Anterior cingulate cortex (tissue), 58 donors: ENCODE data around the gene SPACA6.
A peak's percentile ranks its signal among the peaks of the same experiment; 100 is the strongest.

Experiments
- DNase-seq, 58 donors: peaks; one replicate each; lab custom pipeline; 2025; lab: John Stamatoyannopoulos, UW

The SPACA6 gene

GRCh38 chr19:51688671-51689571 is 4.2 kb upstream of the SPACA6 start:
- DNase-seq = peak; percentile 26 to 97 (median 91)

GRCh38 chr19:51689751-51690453 is 3.2 kb upstream of the SPACA6 start:
- DNase-seq = peak in 42 of 58 donors; percentile 14 to 73 (median 53)

- DNase-seq = peak in 54 of 58 donors; percentile 21 to 84 (median 66)
These were observed 2.6 kb upstream of the SPACA6 start for GRCh38 chr19:51690454-51691073.

GRCh38 chr19:51691074-51691583 is 2.0 kb upstream of the SPACA6 start:
- peak in 4 of 58 donors; percentile 49 to 67 (median 60) for DNase-seq

- DNase-seq = no peak
These were observed 1.3 kb upstream of the SPACA6 start for GRCh38 chr19:51691584-51692428.

GRCh38 chr19:51692468-51692867 is 662 bp upstream of the SPACA6 start:
- no peak for DNase-seq

- DNase-seq = no peak
These were observed 689 bp downstream of the SPACA6 start for GRCh38 chr19:51693819-51694218.

GRCh38 chr19:51694318-51695085 is 1.4 kb downstream of the SPACA6 start:
- DNase-seq = no peak

GRCh38 chr19:51695088-51695487 is 2.0 kb downstream of the SPACA6 start:
- DNase-seq = no peak

GRCh38 chr19:51695702-51696315 is 2.7 kb downstream of the SPACA6 start:
- DNase-seq = no peak

- no peak for DNase-seq
These were observed 3.5 kb downstream of the SPACA6 start for GRCh38 chr19:51696606-51697005.

- no peak for DNase-seq
These were observed 4.1 kb downstream of the SPACA6 start for GRCh38 chr19:51697169-51697776.

GRCh38 chr19:51698296-51698695 is 5.2 kb downstream of the SPACA6 start:
- no peak for DNase-seq

- DNase-seq = no peak
These were observed 6.0 kb downstream of the SPACA6 start for GRCh38 chr19:51699170-51699569.

- no peak for DNase-seq
These were observed 8.5 kb downstream of the SPACA6 start for GRCh38 chr19:51701468-51702100.

- DNase-seq = peak in 46 of 58 donors; percentile 8 to 66 (median 36)
These were observed 9.1 kb downstream of the SPACA6 start for GRCh38 chr19:51702103-51702824.
